HepG2 (cell line): ENCODE data around the gene PLOD2. TPM values are rescaled to one million over a fixed set of nuclear protein-coding genes. Genes with fewer than 3 reads are reported as not detected.
A peak's percentile ranks its signal among the peaks of the same experiment; 100 is the strongest.

ENCODE experiments used
- ATAC-seq: fragments of 200-7000 bp; cut with Tn5 transposase; 3 replicates; pipeline ENCODE4 v1.9.1; 2020; ENCODE audit warnings: mild to moderate bottlenecking, moderate library complexity
- BruUV-seq: library from RNA; stranded (reverse); fragments of 400-500 nt; replicated peaks from 2 replicates; lab custom pipeline; 2021; lab: Mats Ljungman, UMichigan
- CTCF ChIA-PET: fragments of 300-600 bp; formaldehyde crosslinking; extraction: SDS; loops from one replicate; lab custom pipeline; 2021; ENCODE audit warnings: low total read pairs, inconsistent platforms, low intra/inter-chr PET ratio; lab: Yijun Ruan, JAX
- POLR2A ChIA-PET: fragments of 350-600 bp; sonication (Branson Sonifier 250); formaldehyde crosslinking; loops from one replicate; lab custom pipeline; 2020; ENCODE audit warnings: antibody characterized with exemption, inconsistent platforms; lab: Yijun Ruan, JAX
- DNase-seq: peaks from one replicate; pipeline ENCODE4 v3.0.0-alpha.2; 2015; ENCODE audit warnings: low spot score
- FAIRE-seq: peaks from 3 replicates; lab custom pipeline; 2011; peaks lifted over from hg19 to GRCh38; lab: Jason Lieb, UNC
- H2AFZ ChIP-seq: one replicate; pipeline ENCODE4 v1.6.1; 2011; ENCODE audit warnings: low read length, inconsistent platforms
- H3K27ac ChIP-seq: fragments of 300-600 bp; 3 replicates; pipeline ENCODE4 v1.8.0; 2011; ENCODE audit warnings: mixed run types, mild to moderate bottlenecking, mixed read lengths, low read length, inconsistent platforms; ENCODE audit not compliant: insufficient read depth; ENCODE audit errors: extremely low read length
- H3K27me3 ChIP-seq, 2 experiments: fragments of 200-600 bp in 1 of 2; 2 replicates in 1 of 2; 3 replicates in 1 of 2; pipeline versions ENCODE4 v1.6.0 to v1.8.0; 2011; ENCODE audit warnings: low read length in 2 of 2, mild to moderate bottlenecking in 2 of 2, moderate library complexity in 2 of 2, inconsistent platforms in 1 of 2; ENCODE audit not compliant: insufficient read depth in 2 of 2, control insufficient read depth in 1 of 2
- H3K36me3 ChIP-seq, 2 experiments: fragments of 200-600 bp in 1 of 2; replicated peaks in 1 of 2; 2 replicates in 1 of 2; 3 replicates in 1 of 2; pipeline versions ENCODE4 v1.5.1 to v1.8.0; 2011; ENCODE audit warnings: low read length in 2 of 2, inconsistent platforms in 1 of 2; ENCODE audit not compliant: insufficient read depth in 2 of 2, control insufficient read depth in 1 of 2
- H3K4me1 ChIP-seq: 2 replicates; pipeline ENCODE4 v1.5.1; 2012; ENCODE audit warnings: low read length, inconsistent platforms; ENCODE audit not compliant: insufficient read depth
- H3K4me2 ChIP-seq: 2 replicates; pipeline ENCODE4 v1.6.0; 2011; ENCODE audit warnings: low read depth, low read length, inconsistent platforms
- H3K4me3 ChIP-seq, 3 experiments: fragments of 200-600 bp in 1 of 3; sonication (generic), shearing (Covaris generic) in 1 of 3; replicated peaks in 1 of 3; 2 replicates each; pipeline ENCODE4 v1.5.1; 2011 to 2016; ENCODE audit warnings: low read length in 3 of 3, inconsistent platforms in 2 of 3, low read depth in 2 of 3, mild to moderate bottlenecking in 2 of 3, control low read depth in 1 of 3, mixed read lengths in 1 of 3; ENCODE audit not compliant: insufficient read depth in 1 of 3
- H3K79me2 ChIP-seq: one replicate; pipeline ENCODE4 v1.6.1; 2011; ENCODE audit warnings: low read length, inconsistent platforms; ENCODE audit not compliant: insufficient read depth
- H3K9ac ChIP-seq: 2 replicates; pipeline ENCODE4 v1.6.0; 2011; ENCODE audit warnings: mild to moderate bottlenecking, low read depth, low read length, inconsistent platforms; ENCODE audit not compliant: insufficient read depth
- H3K9me3 ChIP-seq: 2 replicates; pipeline ENCODE4 v1.5.1; 2012; ENCODE audit warnings: mild to moderate bottlenecking, low read length
- H4K20me1 ChIP-seq: 2 replicates; pipeline ENCODE4 v1.6.0; 2011; ENCODE audit warnings: inconsistent platforms, mild to moderate bottlenecking, low read length, moderate library complexity; ENCODE audit not compliant: insufficient read depth
- BRF2 ChIP-seq: sonication (generic); formaldehyde crosslinking; IDR thresholded peaks from 2 replicates; pipeline ENCODE4 v1.8.1; 2022; ENCODE audit warnings: mild to moderate bottlenecking, missing genetic modification reagents
- KIAA2018 ChIP-seq: sonication (generic); formaldehyde crosslinking; IDR thresholded peaks from 2 replicates; pipeline ENCODE4 v1.5.0; 2020; ENCODE audit warnings: mild to moderate bottlenecking, missing genetic modification reagents, borderline replicate concordance
- SMAD3 ChIP-seq: sonication (generic); formaldehyde crosslinking; IDR thresholded peaks from 2 replicates; pipeline ENCODE4 v1.4.0; 2020; ENCODE audit warnings: missing genetic modification reagents
- TEAD3 ChIP-seq: optimal IDR thresholded peaks from 2 replicates; pipeline ENCODE3; 2016; ENCODE audit warnings: borderline replicate concordance
- ZHX2 ChIP-seq, 2 experiments: sonication (generic) in 1 of 2; formaldehyde crosslinking in 1 of 2; IDR thresholded peaks; 2 replicates each; pipeline versions ENCODE4 v1.6.1 to v1.9.0; 2014 to 2022; ENCODE audit warnings: antibody characterized with exemption in 1 of 2, borderline replicate concordance in 1 of 2, inconsistent platforms in 1 of 2, low read depth in 1 of 2, missing genetic modification reagents in 1 of 2
- ZNF552 ChIP-seq: sonication (generic); formaldehyde crosslinking; IDR thresholded peaks from 2 replicates; pipeline ENCODE4 v1.9.0; 2022; ENCODE audit warnings: missing genetic modification reagents, mild to moderate bottlenecking, borderline replicate concordance
- ZNF577 ChIP-seq: sonication (generic); formaldehyde crosslinking; IDR thresholded peaks from 2 replicates; pipeline ENCODE4 v1.4.0; 2020; ENCODE audit warnings: mild to moderate bottlenecking, low read depth, missing genetic modification reagents, borderline replicate concordance
- WGBS: methylation state at CpG from one replicate; pipeline ENCODE4 v1.1.6; 2017; ENCODE audit warnings: low lambda C conversion rate; 5-methylcytosine and 5-hydroxymethylcytosine counted together
- in situ Hi-C: cut with HindIII; loops from 2 replicates; pipeline ENCODE4 v1.10.0; 2017; ENCODE audit warnings: low pct_unique_long_range_greater_than_20kb; ENCODE audit not compliant: extremely low pct_ligation_motif_present
- intact Hi-C: fragments of 100-400 bp; cut with micrococcal nuclease; formaldehyde crosslinking; loops from one replicate; pipeline ENCODE4 v1.10.0; 2022; ENCODE audit not compliant: unreplicated experiment
- polyA plus RNA-seq, 8 experiments: library from polyadenylated mRNA; depleted of rRNA in 3 of 8; stranded (reverse) in 7 of 8; unstranded in 1 of 8; fragments of >200 nt; fragmentation: Illumina TruSeq in 4 of 8; extraction: Trizol in 4 of 8; gene quantifications; 2 replicates each; pipeline versions ENCODE4 v1.2.1 to v1.2.3, GENCODE V29; 2011 to 2016; ENCODE audit warnings: low read depth in 4 of 8, missing spikeins in 1 of 8, mixed read lengths in 1 of 8; ENCODE audit not compliant: insufficient read depth in 1 of 8
- total RNA-seq, 5 experiments: library from RNA; depleted of rRNA; stranded (reverse); fragments of >200 nt; fragmentation: Illumina TruSeq; extraction: Trizol; gene quantifications; 2 replicates each; pipeline ENCODE4 v1.2.3, GENCODE V29; 2016; ENCODE audit warnings: low read depth in 1 of 5

The PLOD2 gene
- total and polyA plus RNA-seq, 2 of the 13 experiments (the other 11 are each of a cell fraction or from before 2014, with no cell fraction given): 107 to 161 TPM

GRCh38 chr3:146162561-146162960, 1.6 kb upstream of the PLOD2 start:
- H3K27me3 ChIP-seq: no peaks in the 10 kb centered on the region; a peak in 1 of 5 replicates
- H3K27ac ChIP-seq: peak overlapping the region; percentile 28
- H3K9me3 ChIP-seq: no peaks in the 10 kb centered on the region
- H3K4me3 ChIP-seq: peak overlapping the region in 1 of 3 experiments; percentile 94; a peak in 1 of 6 replicates
- peaks cover 60% of the 10 kb centered on the region for H3K4me1 ChIP-seq
- DNase-seq (no peak), ATAC-seq (no peak), FAIRE-seq (no peak)
- CTCF ChIA-PET: no interaction called here
- H3K9ac ChIP-seq: no peak overlapping the region
- no peaks in the 10 kb centered on the region; a peak in 1 of 5 replicates for H3K36me3 ChIP-seq
- H4K20me1 ChIP-seq: peaks cover 31% of the 10 kb centered on the region
- no peak overlapping the region for H2AFZ ChIP-seq
- POLR2A ChIA-PET: no interaction called here
- intact Hi-C loops (loop anchor here (5.0 kb wide), 1 partner anchor 35 kb away; no protein-coding TSS in a partner anchor), in situ Hi-C loops (loop anchor here (10.0 kb wide), 1 partner anchor 98 kb away; no protein-coding TSS in a partner anchor)
- WGBS: 43% methylated on average over 2 of the region's 2 CpGs
- no TSS peak for BruUV-seq
- H3K4me2 ChIP-seq: peak overlapping the region; percentile 98
- H3K79me2 ChIP-seq: peaks cover 39% of the 10 kb centered on the region
- no peak for TF ChIP-seq ZNF552 (CRISPR knock-in tag)
- TF ChIP-seq BRF2: no peak
- TF ChIP-seq SMAD3 (CRISPR knock-in tag): no peak
- TF ChIP-seq KIAA2018 (CRISPR knock-in tag): no peak
- peak; percentile 26 for TF ChIP-seq TEAD3 (CRISPR knock-in tag)
- no peak for TF ChIP-seq ZNF577
- no peak for TF ChIP-seq ZHX2 (IDR thresholded peaks at IDR 0.05; ENCODE audit: low read depth)
- no peak for TF ChIP-seq ZHX2 (CRISPR knock-in tag; IDR thresholded peaks at IDR 0.05; ENCODE audit: borderline replicate concordance)
